HepG2 (cell line): ENCODE results near the gene MXRA7. TPM values are rescaled to one million over a fixed set of nuclear protein-coding genes. Genes with fewer than 3 reads are reported as not detected.
A peak's percentile ranks its signal among the peaks of the same experiment; 100 is the strongest.

Experiments
- CBX1 ChIP-seq: IDR thresholded peaks from one replicate; pipeline ENCODE4 v1.6.1; 2016; ENCODE audit warnings: antibody characterized with exemption, low read depth
- FOXK1 ChIP-seq: sonication (generic); formaldehyde crosslinking; IDR thresholded peaks from 2 replicates; pipeline ENCODE4 v1.4.0; 2020; ENCODE audit warnings: low read depth, missing genetic modification reagents, borderline replicate concordance
- KMT2A ChIP-seq: sonication (generic); formaldehyde crosslinking; IDR thresholded peaks from 2 replicates; pipeline ENCODE4 v1.4.0; 2020; ENCODE audit warnings: missing genetic modification reagents
- MAF1 ChIP-seq: sonication (generic); formaldehyde crosslinking; IDR thresholded peaks from 2 replicates; pipeline ENCODE4 v1.5.0; 2020; ENCODE audit warnings: missing genetic modification reagents, borderline replicate concordance
- NR3C1 ChIP-seq: sonication (generic); formaldehyde crosslinking; IDR thresholded peaks from 2 replicates; pipeline ENCODE4 v1.4.0; 2020; ENCODE audit warnings: missing genetic modification reagents
- POLR2A ChIP-seq, 2 experiments: IDR thresholded peaks; 2 replicates each; pipeline ENCODE4 v1.6.1; 2011; ENCODE audit warnings: low read depth in 2 of 2, low read length in 2 of 2, mild to moderate bottlenecking in 1 of 2, moderate library complexity in 1 of 2; ENCODE audit not compliant: insufficient read depth in 1 of 2
- RBFOX2 ChIP-seq: fragments of 200-400 bp; formaldehyde crosslinking; IDR thresholded peaks from 2 replicates; pipeline ENCODE4 v1.6.1; 2017; ENCODE audit warnings: low read depth, mild to moderate bottlenecking, low read length
- SIN3B ChIP-seq: fragments of 150-350 bp; IDR thresholded peaks from 2 replicates; pipeline ENCODE4 v1.6.1; 2014; ENCODE audit warnings: low read length
- SNAI1 ChIP-seq: sonication (generic); formaldehyde crosslinking; IDR thresholded peaks from 2 replicates; pipeline ENCODE4 v1.5.0; 2020; ENCODE audit warnings: mild to moderate bottlenecking, missing genetic modification reagents, borderline replicate concordance
- TEAD2 ChIP-seq: sonication (generic); formaldehyde crosslinking; IDR thresholded peaks from 2 replicates; pipeline ENCODE4 v1.9.0; 2021; ENCODE audit warnings: missing genetic modification reagents
- TFDP1 ChIP-seq: IDR thresholded peaks from 2 replicates; pipeline ENCODE4 v1.6.1; 2016; ENCODE audit warnings: missing compliant biosample characterization, missing genetic modification reagents, borderline replicate concordance
- ZC3H4 ChIP-seq: sonication (generic); formaldehyde crosslinking; IDR thresholded peaks from 2 replicates; pipeline ENCODE4 v1.4.0; 2020; ENCODE audit warnings: missing genetic modification reagents, borderline replicate concordance
- ZNF142 ChIP-seq: sonication (generic); formaldehyde crosslinking; IDR thresholded peaks from 2 replicates; pipeline ENCODE4 v1.4.0; 2020; ENCODE audit warnings: missing genetic modification reagents
- ZNF317 ChIP-seq: sonication (generic); formaldehyde crosslinking; IDR thresholded peaks from 2 replicates; pipeline ENCODE4 v1.5.0; 2020; ENCODE audit warnings: mild to moderate bottlenecking, missing genetic modification reagents
- ZNF543 ChIP-seq: sonication (generic); formaldehyde crosslinking; IDR thresholded peaks from 2 replicates; pipeline ENCODE4 v1.4.0; 2020; ENCODE audit warnings: mild to moderate bottlenecking, missing genetic modification reagents
- ZNF567 ChIP-seq: sonication (generic); formaldehyde crosslinking; IDR thresholded peaks from 2 replicates; pipeline ENCODE4 v1.8.1; 2023; ENCODE audit warnings: mild to moderate bottlenecking, missing genetic modification reagents, borderline replicate concordance
- ZNF589 ChIP-seq: sonication (generic); formaldehyde crosslinking; conservative IDR thresholded peaks from 2 replicates; pipeline ENCODE4 v1.8.0; 2022; ENCODE audit warnings: mild to moderate bottlenecking, moderate library complexity, missing genetic modification reagents
- ZNF777 ChIP-seq: sonication (generic); formaldehyde crosslinking; IDR thresholded peaks from 2 replicates; pipeline ENCODE4 v1.4.0; 2020; ENCODE audit warnings: missing genetic modification reagents
- ZNF788 ChIP-seq: sonication (generic); formaldehyde crosslinking; IDR thresholded peaks from 2 replicates; pipeline ENCODE4 v1.5.0; 2020; ENCODE audit warnings: mild to moderate bottlenecking, missing genetic modification reagents, borderline replicate concordance
- ZZZ3 ChIP-seq: sonication (generic); formaldehyde crosslinking; IDR thresholded peaks from 2 replicates; pipeline ENCODE4 v1.4.0; 2020; ENCODE audit warnings: missing genetic modification reagents, mild to moderate bottlenecking, borderline replicate concordance
- polyA plus RNA-seq, 8 experiments: library from polyadenylated mRNA; depleted of rRNA in 3 of 8; stranded (reverse) in 7 of 8; unstranded in 1 of 8; fragments of >200 nt; fragmentation: Illumina TruSeq in 4 of 8; extraction: Trizol in 4 of 8; gene quantifications; 2 replicates each; pipeline versions ENCODE4 v1.2.1 to v1.2.3, GENCODE V29; 2011 to 2016; ENCODE audit warnings: low read depth in 4 of 8, missing spikeins in 1 of 8, mixed read lengths in 1 of 8; ENCODE audit not compliant: insufficient read depth in 1 of 8
- total RNA-seq, 5 experiments: library from RNA; depleted of rRNA; stranded (reverse); fragments of >200 nt; fragmentation: Illumina TruSeq; extraction: Trizol; gene quantifications; 2 replicates each; pipeline ENCODE4 v1.2.3, GENCODE V29; 2016; ENCODE audit warnings: low read depth in 1 of 5
- TF ChIP-seq, protein P1 (sequence below): sonication (generic); formaldehyde crosslinking; IDR thresholded peaks from 2 replicates; pipeline ENCODE4 v1.4.0; 2020; ENCODE audit warnings: missing genetic modification reagents; ENCODE audit errors: not compliant biosample characterization

Gene MXRA7
- total and polyA plus RNA-seq, 2 of the 13 experiments (the other 11 are each of a cell fraction or from before 2014, with no cell fraction given): 44.8 to 112 TPM

DNA sequence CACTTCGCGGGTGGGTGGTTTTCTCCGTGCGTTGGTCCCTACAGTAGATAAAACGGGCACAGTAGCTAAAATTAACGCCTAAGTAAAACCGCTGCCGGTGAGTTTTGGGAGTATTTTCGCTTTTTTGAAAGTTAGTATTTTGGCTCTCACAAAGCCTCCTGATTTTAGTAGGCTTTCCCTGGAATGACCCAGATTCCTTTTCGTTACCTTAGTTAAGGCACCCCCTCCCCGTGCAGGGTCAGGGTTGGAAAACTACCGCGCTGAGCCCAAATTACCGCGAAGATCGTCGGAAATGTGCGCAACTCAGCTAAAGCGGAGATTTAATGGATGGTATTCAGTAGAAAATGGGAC, 38.9 kb downstream of the MXRA7 start (continued):
- peak; percentile 65; the same call in 1 of the 2 replicates for TF ChIP-seq SNAI1 (CRISPR knock-in tag)
- no peak for TF ChIP-seq ZNF567 (CRISPR knock-in tag)
- TF ChIP-seq, protein P1, sequence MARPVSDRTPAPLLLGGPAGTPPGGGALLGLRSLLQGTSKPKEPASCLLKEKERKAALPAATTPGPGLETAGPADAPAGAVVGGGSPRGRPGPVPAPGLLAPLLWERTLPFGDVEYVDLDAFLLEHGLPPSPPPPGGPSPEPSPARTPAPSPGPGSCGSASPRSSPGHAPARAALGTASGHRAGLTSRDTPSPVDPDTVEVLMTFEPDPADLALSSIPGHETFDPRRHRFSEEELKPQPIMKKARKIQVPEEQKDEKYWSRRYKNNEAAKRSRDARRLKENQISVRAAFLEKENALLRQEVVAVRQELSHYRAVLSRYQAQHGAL (CRISPR knock-in tag): no peak
- no peak for TF ChIP-seq TEAD2 (CRISPR knock-in tag)
- TF ChIP-seq FOXK1: no peak
- no peak for TF ChIP-seq ZZZ3 (CRISPR knock-in tag)
- 0 out of 2 replicates have a peak, but pooled peaks have one; percentile 24 for TF ChIP-seq RBFOX2
- TF ChIP-seq ZNF589 (CRISPR knock-in tag): no peak
- no peak for TF ChIP-seq ZC3H4 (CRISPR knock-in tag)
- peak in 1 of 2 experiments; percentile 82; a peak in 2 of 4 replicates for TF ChIP-seq POLR2A (IDR thresholded peaks at IDR 0.05; ENCODE audit: insufficient read depth in 1 of 2, low read depth in 2 of 2, low read length in 2 of 2)
- no peak for TF ChIP-seq NR3C1 (CRISPR knock-in tag)
- TF ChIP-seq SIN3B: no peak
- 0 out of 2 replicates have a peak, but pooled peaks have one; percentile 10 for TF ChIP-seq ZNF142 (CRISPR knock-in tag)
- TF ChIP-seq ZNF317 (CRISPR knock-in tag): peak; percentile 62; the same call in 1 of the 2 replicates
- TF ChIP-seq KMT2A: no peak
- peak; percentile 19 for TF ChIP-seq CBX1
- no peak for TF ChIP-seq ZNF777 (CRISPR knock-in tag)
- no peak for TF ChIP-seq ZNF543
- no peak for TF ChIP-seq MAF1 (CRISPR knock-in tag)
- TF ChIP-seq ZNF788 (CRISPR knock-in tag): no peak
- no peak for TF ChIP-seq TFDP1 (CRISPR knock-in tag)
